HG03354 (cell line): ENCODE results near the gene EXOC3.

ENCODE experiments used
- ATAC-seq: cut with Tn5 transposase; IDR thresholded peaks from one replicate; pipeline ENCODE4 v1.9.1; 2021; ENCODE audit warnings: mild to moderate bottlenecking; ENCODE audit not compliant: unreplicated experiment, poor library complexity, severe bottlenecking

EXOC3 gene

GRCh38 chr5:424301-425110 is 18.5 kb upstream of the EXOC3 start:
- peak; percentile 96 for ATAC-seq

GRCh38 chr5:425714-426113 is 17.3 kb upstream of the EXOC3 start:
- no peak for ATAC-seq

- ATAC-seq = no peak
These were observed 16.5 kb upstream of the EXOC3 start for GRCh38 chr5:426392-426976.

GRCh38 chr5:427415-428087 is 15.4 kb upstream of the EXOC3 start:
- no peak for ATAC-seq

GRCh38 chr5:428219-428618 is 14.8 kb upstream of the EXOC3 start:
- ATAC-seq = no peak

- ATAC-seq = no peak
These were observed 14.1 kb upstream of the EXOC3 start for GRCh38 chr5:428754-429452.

- no peak for ATAC-seq
These were observed 13.4 kb upstream of the EXOC3 start for GRCh38 chr5:429453-430188.

GRCh38 chr5:430214-430925 is 12.6 kb upstream of the EXOC3 start:
- peak; percentile 18 for ATAC-seq

GRCh38 chr5:431001-431710 is 11.8 kb upstream of the EXOC3 start:
- ATAC-seq = peak; percentile 87

GRCh38 chr5:431711-432050 is 11.3 kb upstream of the EXOC3 start:
- ATAC-seq = no peak

GRCh38 chr5:432201-432927 is 10.6 kb upstream of the EXOC3 start:
- no peak for ATAC-seq

- no peak for ATAC-seq
These were observed 9.8 kb upstream of the EXOC3 start for GRCh38 chr5:432928-433791.

GRCh38 chr5:433836-434235 is 9.1 kb upstream of the EXOC3 start:
- ATAC-seq = no peak

GRCh38 chr5:434443-435146 is 8.4 kb upstream of the EXOC3 start:
- no peak for ATAC-seq

- ATAC-seq = no peak
These were observed 7.7 kb upstream of the EXOC3 start for GRCh38 chr5:435156-435790.

GRCh38 chr5:435961-436640 is 6.9 kb upstream of the EXOC3 start:
- ATAC-seq = no peak
